Activated T-cell treated with anti-CD3 and anti-CD28 coated beads, Interleukin-2, amount 50 U/mL, for 4 hours (primary cell): ENCODE data around the gene RRP15. TPM values are rescaled to one million over a fixed set of nuclear protein-coding genes. Genes with fewer than 3 reads are reported as not detected.

Source experiments
- ATAC-seq, 2 donors: fragments of 200-7000 bp; cut with Tn5 transposase; one replicate each; pipeline ENCODE4 v1.10.0; 2021
- DNase-seq: peaks from one replicate; pipeline ENCODE4 v3.0.0-alpha.2; 2020
- H3K27me3 Mint-ChIP-seq: one replicate; pipeline ENCODE4 v1.8.0; 2021; ENCODE audit warnings: low read depth, mixed read lengths
- H3K36me3 Mint-ChIP-seq: one replicate; pipeline ENCODE4 v1.8.0; 2022; ENCODE audit warnings: mixed read lengths; ENCODE audit not compliant: insufficient read depth
- H3K4me1 Mint-ChIP-seq: one replicate; pipeline ENCODE4 v1.8.0; 2021; ENCODE audit warnings: low read depth, mixed read lengths
- H3K4me3 Mint-ChIP-seq: one replicate; pipeline ENCODE4 v1.8.0; 2021; ENCODE audit warnings: mild to moderate bottlenecking, moderate library complexity, mixed read lengths
- H3K9me3 Mint-ChIP-seq: one replicate; pipeline ENCODE4 v1.8.0; 2021; ENCODE audit warnings: mixed read lengths
- total RNA-seq, 3 donors: library from RNA; stranded (reverse); gene quantifications; one replicate each; pipeline ENCODE4 v1.2.1, GENCODE V29; 2021

RRP15 gene
- total RNA-seq, 3 donors from 2014 or later = 55.8 to 73.9 (median 71.9) TPM

DNA sequence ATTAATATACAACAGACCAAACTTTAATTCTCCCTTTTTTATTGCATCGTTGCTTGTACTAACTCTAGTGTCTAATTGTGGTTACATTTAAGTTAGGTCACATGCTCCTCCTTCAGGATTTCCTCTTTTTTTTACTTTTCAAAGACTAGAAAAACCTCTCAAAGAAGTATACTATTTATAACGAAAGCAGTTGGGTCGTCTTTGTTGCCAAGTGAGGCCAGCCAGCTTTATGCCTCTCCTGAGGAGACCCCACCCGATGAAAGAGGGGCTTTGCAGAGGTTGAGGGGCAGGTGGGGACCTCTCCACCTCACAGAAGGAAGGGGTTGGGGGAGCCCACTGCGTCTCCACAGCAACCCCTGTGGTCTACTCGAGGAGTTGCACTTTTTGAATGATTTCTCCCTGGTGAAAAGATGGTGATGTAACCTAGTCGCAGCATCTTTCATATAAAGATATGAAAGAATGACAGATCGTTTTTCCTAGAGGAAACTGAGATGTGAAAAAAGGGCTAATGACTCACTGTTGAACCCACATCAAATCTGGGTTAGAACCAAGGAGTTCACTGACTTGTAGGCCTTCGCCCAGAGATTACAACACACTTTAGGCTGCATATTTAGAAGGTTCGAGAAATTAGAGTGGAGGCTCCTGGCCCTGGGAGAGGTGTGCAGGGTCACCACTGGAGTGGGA, 66.4 kb downstream of the RRP15 start:
- no peaks in the 10 kb centered on the region for H3K9me3 Mint-ChIP-seq
- no peaks in the 10 kb centered on the region for H3K36me3 Mint-ChIP-seq
- H3K4me3 Mint-ChIP-seq = peak overlapping the region; percentile 70
- peaks cover 31% of the 10 kb centered on the region for H3K4me1 Mint-ChIP-seq
- ATAC-seq (peak; percentile 81 to 86), DNase-seq (no peak)
- H3K27me3 Mint-ChIP-seq = peaks cover 36% of the 10 kb centered on the region

DNA sequence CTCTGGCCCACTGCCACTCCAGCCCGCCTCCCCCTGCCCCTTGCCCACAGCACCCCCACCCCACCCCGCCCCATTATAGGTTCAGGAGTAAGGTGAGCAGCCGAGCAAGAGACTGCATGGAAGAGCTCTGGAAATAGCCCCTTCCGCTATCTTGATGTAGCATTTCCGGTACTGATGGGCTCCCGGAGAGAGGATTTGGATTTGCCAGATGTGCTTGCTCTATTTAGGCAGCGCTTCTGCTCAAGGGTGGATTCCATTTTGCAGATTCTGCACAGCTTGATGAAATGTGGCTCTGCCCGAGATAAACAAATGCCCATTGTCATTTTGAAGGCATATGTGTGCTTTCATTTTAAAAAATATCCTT, 67.0 kb downstream of the RRP15 start:
- no peak for ATAC-seq
- Mint-ChIP-seq H3K36me3 (no peaks in the 10 kb centered on the region), H3K27me3 (peaks cover 33% of the 10 kb centered on the region), H3K9me3 (no peaks in the 10 kb centered on the region), H3K4me3 (no peak overlapping the region), H3K4me1 (peaks cover 26% of the 10 kb centered on the region)
- DNase-seq = no peak

DNA sequence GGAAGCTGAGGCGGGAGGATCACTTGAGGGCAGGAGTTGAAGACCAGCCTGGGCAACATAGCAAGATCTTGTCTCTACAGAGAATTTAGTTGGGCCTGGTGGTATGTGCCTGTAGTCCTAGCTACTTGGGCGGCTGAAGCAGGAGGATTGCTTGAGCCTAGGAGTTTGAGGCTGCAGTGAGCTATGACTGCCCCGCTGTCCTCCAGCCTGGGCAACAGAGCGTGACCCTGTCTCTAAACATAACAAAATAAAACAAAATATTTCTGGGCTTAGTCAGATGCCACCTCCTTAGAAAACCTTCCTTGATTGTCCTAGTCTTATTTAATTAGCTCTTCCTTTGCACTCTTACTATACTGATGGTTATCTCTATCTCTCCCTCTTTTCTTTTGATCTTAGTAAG, 68.6 kb downstream of the RRP15 start:
- H3K4me1 Mint-ChIP-seq = peaks cover 18% of the 10 kb centered on the region
- no peak overlapping the region for H3K4me3 Mint-ChIP-seq
- no peaks in the 10 kb centered on the region for H3K36me3 Mint-ChIP-seq
- DNase-seq = no peak
- ATAC-seq = no peak
- H3K27me3 Mint-ChIP-seq = peaks cover 19% of the 10 kb centered on the region
- H3K9me3 Mint-ChIP-seq = no peaks in the 10 kb centered on the region

DNA sequence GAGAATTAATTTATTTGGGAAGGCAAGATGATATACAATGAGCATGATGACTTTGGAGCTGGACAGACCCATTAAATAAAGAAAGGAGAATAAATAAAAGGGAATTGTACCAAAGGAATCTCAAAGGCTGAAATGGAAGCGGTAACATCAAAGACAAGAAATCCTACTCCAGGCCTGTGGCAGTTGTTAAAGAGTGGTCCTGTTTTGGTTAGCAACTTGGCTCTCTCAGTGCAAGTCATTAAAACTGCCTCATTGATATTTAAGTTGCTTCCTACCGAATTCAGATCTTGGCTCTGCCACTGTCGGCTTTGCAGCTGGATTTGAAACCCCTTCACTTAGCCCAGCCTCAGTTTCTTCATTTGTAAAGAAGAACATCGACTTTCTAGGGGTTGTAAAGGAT, 70.2 kb downstream of the RRP15 start:
- ATAC-seq = no peak
- H3K9me3 Mint-ChIP-seq = no peaks in the 10 kb centered on the region

DNA sequence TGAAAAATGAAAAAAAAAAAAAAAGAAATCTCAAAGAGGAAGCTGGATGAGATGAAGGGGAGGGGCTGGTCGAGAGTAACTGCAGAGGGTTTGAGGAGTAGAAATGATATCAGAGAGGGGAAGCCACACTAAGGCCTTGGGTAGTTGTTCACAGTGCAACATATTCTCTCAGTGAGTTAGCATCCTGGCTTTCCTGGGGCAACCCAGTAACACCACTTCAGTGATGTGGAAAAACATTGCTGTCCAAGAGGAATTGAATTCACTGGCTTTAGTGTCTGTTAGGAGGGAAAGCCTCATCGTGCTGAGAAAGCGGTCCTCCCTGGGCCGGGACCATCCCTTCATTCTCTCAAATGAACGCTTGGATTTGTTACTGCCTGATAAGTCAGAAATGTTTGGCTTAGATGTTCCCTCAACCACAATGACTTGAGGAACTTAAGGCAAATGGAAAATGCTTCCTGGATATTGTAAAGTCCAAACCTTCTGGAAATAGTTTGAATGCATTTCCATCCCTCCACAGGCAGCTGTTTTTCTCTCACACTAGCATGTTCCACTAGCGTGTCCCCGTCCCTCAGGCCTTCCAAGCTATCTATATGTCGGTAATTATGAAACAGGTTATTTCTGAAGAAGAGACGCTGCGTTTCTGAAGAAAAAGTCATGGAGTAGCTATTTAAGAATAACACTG, 72.3 kb downstream of the RRP15 start:
- H3K36me3 Mint-ChIP-seq = no peaks in the 10 kb centered on the region
- no peak for DNase-seq
- ATAC-seq = no peak
- no peaks in the 10 kb centered on the region for H3K4me1 Mint-ChIP-seq
- no peaks in the 10 kb centered on the region for H3K9me3 Mint-ChIP-seq
- H3K4me3 Mint-ChIP-seq = no peak overlapping the region
- H3K27me3 Mint-ChIP-seq = peaks cover 13% of the 10 kb centered on the region

More for the DNA sequence above, 70.2 kb downstream of the RRP15 start:
- peaks cover 13% of the 10 kb centered on the region for H3K27me3 Mint-ChIP-seq
- H3K36me3 Mint-ChIP-seq = no peaks in the 10 kb centered on the region
- no peak overlapping the region for H3K4me3 Mint-ChIP-seq
- peaks cover 13% of the 10 kb centered on the region for H3K4me1 Mint-ChIP-seq
- DNase-seq = no peak

DNA sequence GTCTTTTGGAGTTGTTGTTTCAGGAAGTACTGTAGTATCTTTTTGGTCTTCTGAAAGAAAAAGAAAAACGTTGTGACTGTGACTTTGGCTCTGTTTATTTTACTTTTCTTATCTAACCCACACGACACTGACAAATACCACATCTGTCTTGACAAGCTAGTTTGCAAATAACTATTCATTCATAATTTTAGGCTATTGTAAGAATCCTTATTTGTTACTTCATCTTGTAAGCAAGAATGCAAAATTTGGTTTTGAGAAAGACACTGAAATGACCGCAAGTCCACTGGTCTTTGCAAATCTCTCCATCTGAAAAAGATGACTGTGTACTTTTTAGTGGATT, 72.8 kb downstream of the RRP15 start:
- Mint-ChIP-seq H3K36me3 (no peaks in the 10 kb centered on the region), H3K4me3 (no peak overlapping the region), H3K4me1 (no peaks in the 10 kb centered on the region), H3K9me3 (no peaks in the 10 kb centered on the region), H3K27me3 (peaks cover 10% of the 10 kb centered on the region)
- DNase-seq (no peak), ATAC-seq (no peak)

DNA sequence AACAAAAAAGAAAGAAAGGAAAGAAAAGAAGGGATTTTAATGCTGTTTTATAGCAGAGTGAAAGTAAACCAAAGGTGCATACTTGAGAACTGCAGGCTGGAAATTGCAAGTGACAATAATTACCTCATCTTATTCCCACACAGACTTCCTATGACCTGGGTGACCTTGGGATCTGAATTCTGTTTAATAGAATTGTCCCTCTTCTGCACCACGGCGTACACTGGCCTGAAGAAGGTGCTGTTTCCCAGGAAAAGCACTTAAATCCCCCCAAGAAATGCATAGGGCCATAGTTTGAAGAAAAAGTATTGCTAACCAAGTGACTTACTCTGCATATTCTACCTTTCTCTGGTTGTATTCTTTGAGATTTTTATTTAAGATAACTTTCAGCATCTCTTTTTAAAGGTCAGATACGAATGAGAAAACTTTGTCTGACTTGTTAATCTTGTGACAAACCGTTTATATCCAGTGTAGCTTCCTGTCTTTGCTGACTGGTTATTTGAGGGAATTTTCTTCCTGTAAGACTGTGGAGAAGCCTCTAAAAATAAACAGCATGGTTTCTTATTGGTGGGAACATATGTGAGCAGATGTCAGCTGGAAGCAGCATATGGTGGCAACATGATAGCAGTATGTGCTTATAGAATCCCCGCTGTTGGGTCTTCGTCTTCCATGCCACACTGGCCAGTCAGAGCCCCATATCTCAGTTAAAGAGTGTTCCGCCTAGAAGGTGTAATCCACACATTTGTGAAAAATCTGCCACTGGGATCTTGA, 76.4 kb downstream of the RRP15 start:
- ATAC-seq = no peak
- Mint-ChIP-seq H3K9me3 (no peaks in the 10 kb centered on the region), H3K36me3 (no peaks in the 10 kb centered on the region)

DNA sequence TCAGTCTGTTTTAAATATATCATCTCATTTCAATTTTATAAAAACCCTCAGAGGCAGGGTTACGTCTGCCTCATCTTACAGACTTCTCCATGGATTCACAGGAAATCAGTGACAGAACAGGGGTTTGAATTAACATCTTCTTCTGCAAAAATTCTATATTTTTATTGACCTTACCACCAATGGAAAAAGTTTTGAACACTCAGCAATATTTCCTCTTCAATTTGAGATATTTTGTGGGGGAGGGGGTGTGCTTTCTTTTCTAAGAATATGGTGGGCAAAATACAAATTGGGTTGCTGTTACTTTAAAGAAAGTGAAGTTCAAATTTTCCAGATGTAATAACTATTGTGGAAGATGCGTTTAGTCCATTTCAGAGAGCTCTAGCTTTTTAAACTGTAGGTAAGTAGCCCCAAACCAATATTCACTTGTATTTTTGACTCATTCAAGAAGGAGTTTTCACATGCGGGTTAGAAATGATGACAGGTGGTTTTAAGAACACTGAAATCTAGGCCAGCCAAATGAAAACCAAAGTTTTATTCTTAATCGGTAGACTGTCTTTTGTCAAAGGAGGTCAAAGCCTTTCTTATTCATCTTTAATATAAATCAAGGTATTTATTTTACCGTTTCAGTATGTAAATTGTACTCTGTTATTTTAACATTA, 77.5 kb downstream of the RRP15 start:
- H3K9me3 Mint-ChIP-seq = no peaks in the 10 kb centered on the region
- ATAC-seq (no peak), DNase-seq (no peak)
- H3K36me3 Mint-ChIP-seq = no peaks in the 10 kb centered on the region
- H3K27me3 Mint-ChIP-seq = peaks cover 2% of the 10 kb centered on the region
- no peaks in the 10 kb centered on the region for H3K4me1 Mint-ChIP-seq
- no peak overlapping the region for H3K4me3 Mint-ChIP-seq

More for the DNA sequence above, 76.4 kb downstream of the RRP15 start:
- DNase-seq = no peak
- peaks cover 5% of the 10 kb centered on the region for H3K27me3 Mint-ChIP-seq
- H3K4me1 Mint-ChIP-seq = no peaks in the 10 kb centered on the region
- no peak overlapping the region for H3K4me3 Mint-ChIP-seq

DNA sequence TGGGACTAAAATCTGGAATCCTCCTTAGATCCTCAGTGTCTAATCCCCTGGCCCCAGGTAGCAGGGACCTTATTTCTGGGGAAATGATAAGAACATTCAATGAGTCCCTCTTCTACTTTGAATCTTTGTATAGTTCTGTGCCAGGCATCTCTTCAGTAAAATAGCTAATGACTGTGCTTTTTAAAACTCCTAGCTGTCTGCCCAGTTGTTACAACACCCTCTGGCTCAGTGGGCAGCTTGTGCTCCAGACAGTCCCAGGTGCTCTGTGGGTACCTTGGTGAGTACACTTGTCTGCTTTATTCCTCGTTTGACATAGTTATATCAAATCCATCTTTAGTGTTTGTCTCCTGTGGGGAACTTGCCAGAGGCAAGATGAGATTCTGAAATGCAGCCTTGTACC, 78.0 kb downstream of the RRP15 start:
- Mint-ChIP-seq H3K4me1 (no peaks in the 10 kb centered on the region), H3K27me3 (peaks cover 2% of the 10 kb centered on the region), H3K4me3 (no peak overlapping the region), H3K9me3 (no peaks in the 10 kb centered on the region), H3K36me3 (no peaks in the 10 kb centered on the region)
- DNase-seq (no peak), ATAC-seq (no peak)

DNA sequence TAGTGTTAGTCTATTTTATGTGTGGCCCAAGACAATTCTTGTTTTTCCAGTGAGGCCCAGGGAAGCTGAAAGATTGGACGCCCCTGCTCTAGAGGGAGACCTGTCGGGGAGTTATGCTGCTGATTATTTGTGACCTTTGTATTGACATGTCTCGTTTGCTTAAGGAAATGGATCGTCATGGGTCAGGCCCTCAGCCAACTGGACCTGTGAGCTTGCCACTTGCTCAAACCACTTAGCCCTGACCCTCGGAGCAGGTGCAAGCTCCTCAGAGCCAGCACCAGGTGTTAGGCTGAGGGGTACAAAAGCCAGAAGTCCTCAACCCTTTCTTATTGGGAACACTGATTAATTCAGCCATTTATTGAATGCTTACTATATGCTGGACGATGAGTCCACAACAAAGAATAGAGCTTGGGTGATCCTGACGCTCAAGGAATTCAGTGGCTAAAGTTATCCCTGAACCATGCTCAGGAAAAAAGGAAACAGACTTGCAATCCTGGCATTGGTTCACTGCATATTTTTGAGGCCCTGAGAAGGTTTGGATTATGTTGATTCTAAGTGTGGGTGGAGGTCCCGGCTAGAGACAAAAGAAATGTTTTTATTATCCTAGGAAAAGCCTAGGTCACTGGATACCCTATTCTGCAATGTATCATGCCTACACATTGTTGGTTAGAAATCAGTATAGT, 79.1 kb downstream of the RRP15 start:
- no peaks in the 10 kb centered on the region for H3K36me3 Mint-ChIP-seq
- H3K4me1 Mint-ChIP-seq = no peaks in the 10 kb centered on the region
- ATAC-seq (no peak), DNase-seq (no peak)
- peaks cover 5% of the 10 kb centered on the region for H3K27me3 Mint-ChIP-seq
- H3K9me3 Mint-ChIP-seq = no peaks in the 10 kb centered on the region
- no peak overlapping the region for H3K4me3 Mint-ChIP-seq

DNA sequence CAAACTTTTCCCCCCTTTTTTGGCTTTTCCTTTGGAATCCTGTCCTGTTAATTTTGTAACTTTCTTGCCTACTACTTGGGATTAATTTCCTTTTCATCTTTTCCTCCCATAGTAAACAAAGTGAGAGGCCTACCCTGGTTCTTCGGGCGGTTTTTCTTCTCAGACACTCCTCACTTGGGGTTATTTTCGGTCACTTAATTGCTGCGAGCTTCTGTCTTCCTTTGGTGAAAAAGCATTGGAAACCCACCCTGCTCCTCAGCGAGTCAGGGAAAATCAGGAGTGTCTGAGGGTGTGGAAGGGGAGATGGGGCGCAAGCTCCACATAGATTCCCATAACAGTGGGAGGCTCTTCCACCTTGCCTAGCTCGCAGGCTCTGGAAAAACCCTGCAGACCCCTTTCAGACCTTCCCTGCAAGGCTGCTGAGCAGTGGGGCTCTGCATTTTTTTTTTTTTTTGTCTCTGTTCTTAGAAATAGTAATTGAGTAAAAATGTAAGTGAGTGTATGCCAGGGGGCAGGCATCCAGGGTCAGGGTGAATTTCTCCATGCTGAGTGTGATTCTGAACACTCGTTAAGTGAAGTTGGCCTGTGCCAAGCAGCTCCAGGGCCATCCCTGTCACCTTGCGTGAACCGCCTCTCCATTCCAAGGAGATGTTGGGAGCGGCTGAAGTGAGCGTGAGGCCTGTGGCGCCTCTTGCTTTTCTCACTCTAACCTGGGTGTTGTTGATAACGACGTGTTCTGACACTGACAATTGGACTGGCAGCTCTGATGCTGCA, 80.3 kb downstream of the RRP15 start:
- H3K4me3 Mint-ChIP-seq = no peak overlapping the region
- H3K36me3 Mint-ChIP-seq = no peaks in the 10 kb centered on the region
- no peaks in the 10 kb centered on the region for H3K4me1 Mint-ChIP-seq
- no peak for DNase-seq
- H3K9me3 Mint-ChIP-seq = no peaks in the 10 kb centered on the region
- peaks cover 2% of the 10 kb centered on the region for H3K27me3 Mint-ChIP-seq
- ATAC-seq = no peak

DNA sequence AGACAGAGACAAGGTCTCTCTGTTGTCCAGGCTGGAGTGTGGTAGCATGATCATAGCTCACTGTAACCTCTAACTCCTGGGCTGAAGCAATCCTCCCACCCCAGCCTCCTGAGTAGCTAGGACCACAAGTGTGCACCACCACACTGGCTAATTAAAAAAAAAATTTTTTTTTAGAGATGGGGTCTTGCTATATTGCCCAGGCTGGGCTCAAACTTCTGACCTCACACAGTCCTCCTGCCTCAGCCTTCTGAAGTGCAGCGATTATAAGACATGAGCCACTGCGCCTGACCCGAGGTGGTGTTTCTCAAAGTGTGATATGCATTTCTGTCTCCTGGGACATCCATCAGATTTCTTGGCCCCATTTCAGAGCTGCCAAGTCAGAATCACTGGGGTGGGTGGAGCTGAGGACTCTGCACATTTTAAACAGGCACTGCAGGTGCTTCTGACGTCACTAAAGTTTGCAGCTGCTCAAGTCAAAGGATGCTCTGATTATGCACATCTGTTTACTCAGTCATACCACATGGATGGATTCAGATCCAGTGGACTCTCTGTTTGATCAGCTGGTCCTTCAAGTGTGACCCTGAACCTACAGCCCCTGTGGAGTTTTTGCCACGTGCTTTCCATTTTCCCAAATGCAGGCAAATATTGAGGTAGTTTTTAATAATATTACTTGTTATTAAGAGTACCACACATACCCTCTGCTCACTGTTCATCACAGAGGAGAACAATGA, 81.4 kb downstream of the RRP15 start:
- Mint-ChIP-seq H3K27me3 (peaks cover 2% of the 10 kb centered on the region), H3K9me3 (no peaks in the 10 kb centered on the region), H3K4me3 (no peak overlapping the region), H3K4me1 (no peaks in the 10 kb centered on the region), H3K36me3 (no peaks in the 10 kb centered on the region)
- no peak for ATAC-seq
- no peak for DNase-seq

DNA sequence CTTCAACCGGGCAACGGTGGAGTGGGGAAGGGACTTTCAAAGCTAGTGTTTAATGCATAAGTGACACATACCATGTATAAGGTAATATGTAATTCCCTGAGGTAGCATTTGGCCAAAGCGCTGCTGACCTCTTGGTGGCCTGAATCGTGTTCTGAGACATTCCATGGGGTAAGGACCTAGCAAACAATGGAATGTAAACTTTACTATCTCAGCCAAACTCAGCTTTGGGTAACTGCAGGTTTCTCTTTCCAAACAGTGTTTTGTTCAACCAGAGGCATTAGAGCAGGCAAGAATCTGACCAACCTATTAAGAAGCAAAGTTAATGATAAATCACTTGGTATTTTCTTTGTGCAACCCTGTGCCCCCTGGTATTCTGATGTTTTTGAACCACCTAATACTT, 82.0 kb downstream of the RRP15 start:
- H3K27me3 Mint-ChIP-seq = peaks cover 9% of the 10 kb centered on the region
- no peak overlapping the region for H3K4me3 Mint-ChIP-seq
- H3K9me3 Mint-ChIP-seq = no peaks in the 10 kb centered on the region
- no peak for DNase-seq
- H3K36me3 Mint-ChIP-seq = no peaks in the 10 kb centered on the region
- H3K4me1 Mint-ChIP-seq = no peaks in the 10 kb centered on the region
- no peak for ATAC-seq
